Retina (tissue), 1 donor: Measurements from ENCODE around the gene VAV3.
"Not testable (repeated sequence)": the region's sequence is repeated elsewhere in the genome, so short reads cannot be mapped to it uniquely, and the experiment has no call there.

Experiments used
- DNase-seq: peaks from one replicate; pipeline ENCODE4 v3.0.0-alpha.2; 2016

The VAV3 gene

GRCh38 chr1:107670397-107671040 lies 294.5 kb downstream of the VAV3 start:
- DNase-seq = no peak

- no peak for DNase-seq
Observed at GRCh38 chr1:107669996-107670395, 295.0 kb downstream of the VAV3 start.

- DNase-seq = no peak
Observed at GRCh38 chr1:107668762-107669161, 296.2 kb downstream of the VAV3 start.

- no peak for DNase-seq
Observed at GRCh38 chr1:107666493-107666892, 298.5 kb downstream of the VAV3 start.

- no peak for DNase-seq
Observed at GRCh38 chr1:107664982-107665925, 299.7 kb downstream of the VAV3 start.

- no peak for DNase-seq
Observed at GRCh38 chr1:107662971-107663370, 302.0 kb downstream of the VAV3 start.

GRCh38 chr1:107661158-107661557 lies 303.8 kb downstream of the VAV3 start:
- no peak for DNase-seq

GRCh38 chr1:107659961-107660360 lies 305.0 kb downstream of the VAV3 start:
- DNase-seq = no peak

- peak; percentile 32 for DNase-seq
Observed at GRCh38 chr1:107657356-107657755, 307.6 kb downstream of the VAV3 start.

GRCh38 chr1:107653765-107654164 lies 311.2 kb downstream of the VAV3 start:
- DNase-seq = no peak

- DNase-seq = no peak
Observed at GRCh38 chr1:107653005-107653404, 312.0 kb downstream of the VAV3 start.

GRCh38 chr1:107650825-107651224 lies 314.2 kb downstream of the VAV3 start:
- not testable (repeated sequence) for DNase-seq

- no peak for DNase-seq
Observed at GRCh38 chr1:107649023-107649422, 316.0 kb downstream of the VAV3 start.

- no peak for DNase-seq
Observed at GRCh38 chr1:107648071-107648470, 316.9 kb downstream of the VAV3 start.

- no peak for DNase-seq
Observed at GRCh38 chr1:107647012-107647411, 318.0 kb downstream of the VAV3 start.

- DNase-seq = no peak
Observed at GRCh38 chr1:107643766-107644165, 321.2 kb downstream of the VAV3 start.

- no peak for DNase-seq
Observed at GRCh38 chr1:107640207-107640606, 324.8 kb downstream of the VAV3 start.

- DNase-seq = no peak
Observed at GRCh38 chr1:107637101-107637500, 327.9 kb downstream of the VAV3 start.

GRCh38 chr1:107633596-107633995 lies 331.4 kb downstream of the VAV3 start:
- no peak for DNase-seq

GRCh38 chr1:107626073-107626796 lies 338.7 kb downstream of the VAV3 start:
- DNase-seq = no peak

GRCh38 chr1:107625405-107626029 lies 339.5 kb downstream of the VAV3 start:
- DNase-seq = no peak

- no peak for DNase-seq
Observed at GRCh38 chr1:107623431-107623830, 341.5 kb downstream of the VAV3 start.

- no peak for DNase-seq
Observed at GRCh38 chr1:107622966-107623365, 342.0 kb downstream of the VAV3 start.
